Stomach (tissue), 4 donors: ENCODE results near the gene ADAM22.

Source experiments
- EP300 ChIP-seq: sonication (generic); formaldehyde crosslinking; IDR thresholded peaks from one replicate; pipeline ENCODE4 v1.6.1; 2017; ENCODE audit warnings: antibody characterized with exemption
- POLR2A ChIP-seq, 4 donors: fragments of 450-650 bp; IDR thresholded peaks; one replicate each; pipeline ENCODE4 v1.6.1; 2016; ENCODE audit warnings: antibody characterized with exemption in 4 of 4, control low read depth in 2 of 4, mild to moderate bottlenecking in 1 of 4, moderate library complexity in 1 of 4
- POLR2AphosphoS5 ChIP-seq, 3 donors: sonication (generic); formaldehyde crosslinking; IDR thresholded peaks; one replicate each; pipeline ENCODE4 v1.6.1; 2016; ENCODE audit warnings: antibody characterized with exemption in 3 of 3
- TF ChIP-seq, protein P1 (sequence below), 7 experiments: fragments of 450-650 bp in 4 of 7; fragments of 200-600 bp in 3 of 7; sonication (generic) in 3 of 7; IDR thresholded peaks; one replicate each; pipeline ENCODE4 v1.5.1; 2016 to 2019; ENCODE audit warnings: antibody characterized with exemption in 7 of 7, control low read depth in 2 of 7, mild to moderate bottlenecking in 1 of 7

DNA sequence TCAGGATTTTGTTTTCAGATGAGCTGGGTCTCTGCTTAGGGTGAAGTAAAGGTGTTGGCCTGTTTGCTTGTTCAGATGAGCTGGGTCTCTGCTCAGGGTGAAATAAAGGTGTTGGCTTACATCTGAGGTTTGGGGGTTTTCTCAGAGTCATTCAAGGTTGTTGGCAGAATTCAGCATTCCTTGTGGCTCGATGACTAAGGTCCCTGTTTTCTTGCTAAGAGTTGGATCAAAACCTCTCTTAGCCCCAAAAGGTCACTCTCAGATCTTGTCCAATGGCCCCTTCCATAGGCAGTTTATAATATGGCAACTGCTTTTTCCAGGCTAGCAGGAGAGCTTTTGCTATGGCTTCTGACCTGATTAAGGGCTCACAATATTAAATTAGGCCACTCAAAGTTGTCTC lies 106.6 kb downstream of the ADAM22 start:
- TF ChIP-seq, protein P1, sequence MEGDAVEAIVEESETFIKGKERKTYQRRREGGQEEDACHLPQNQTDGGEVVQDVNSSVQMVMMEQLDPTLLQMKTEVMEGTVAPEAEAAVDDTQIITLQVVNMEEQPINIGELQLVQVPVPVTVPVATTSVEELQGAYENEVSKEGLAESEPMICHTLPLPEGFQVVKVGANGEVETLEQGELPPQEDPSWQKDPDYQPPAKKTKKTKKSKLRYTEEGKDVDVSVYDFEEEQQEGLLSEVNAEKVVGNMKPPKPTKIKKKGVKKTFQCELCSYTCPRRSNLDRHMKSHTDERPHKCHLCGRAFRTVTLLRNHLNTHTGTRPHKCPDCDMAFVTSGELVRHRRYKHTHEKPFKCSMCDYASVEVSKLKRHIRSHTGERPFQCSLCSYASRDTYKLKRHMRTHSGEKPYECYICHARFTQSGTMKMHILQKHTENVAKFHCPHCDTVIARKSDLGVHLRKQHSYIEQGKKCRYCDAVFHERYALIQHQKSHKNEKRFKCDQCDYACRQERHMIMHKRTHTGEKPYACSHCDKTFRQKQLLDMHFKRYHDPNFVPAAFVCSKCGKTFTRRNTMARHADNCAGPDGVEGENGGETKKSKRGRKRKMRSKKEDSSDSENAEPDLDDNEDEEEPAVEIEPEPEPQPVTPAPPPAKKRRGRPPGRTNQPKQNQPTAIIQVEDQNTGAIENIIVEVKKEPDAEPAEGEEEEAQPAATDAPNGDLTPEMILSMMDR (IDR thresholded peaks at IDR 0.05): no peak
- no peak for TF ChIP-seq POLR2A (IDR thresholded peaks at IDR 0.05)
- no peak for TF ChIP-seq EP300
- no peak for TF ChIP-seq POLR2AphosphoS5 (IDR thresholded peaks at IDR 0.05)
